ENCODE measurements around the gene EPC2. TPM values are rescaled to one million over a fixed set of nuclear protein-coding genes. Genes with fewer than 3 reads are reported as not detected.
"Not testable (repeated sequence)": the region's sequence is repeated elsewhere in the genome, so short reads cannot be mapped to it uniquely, and the experiment has no call there.

The EPC2 gene
- total and polyA plus RNA-seq, 2 experiments from 2014 or later: 4.2 to 20.0 TPM

DNA sequence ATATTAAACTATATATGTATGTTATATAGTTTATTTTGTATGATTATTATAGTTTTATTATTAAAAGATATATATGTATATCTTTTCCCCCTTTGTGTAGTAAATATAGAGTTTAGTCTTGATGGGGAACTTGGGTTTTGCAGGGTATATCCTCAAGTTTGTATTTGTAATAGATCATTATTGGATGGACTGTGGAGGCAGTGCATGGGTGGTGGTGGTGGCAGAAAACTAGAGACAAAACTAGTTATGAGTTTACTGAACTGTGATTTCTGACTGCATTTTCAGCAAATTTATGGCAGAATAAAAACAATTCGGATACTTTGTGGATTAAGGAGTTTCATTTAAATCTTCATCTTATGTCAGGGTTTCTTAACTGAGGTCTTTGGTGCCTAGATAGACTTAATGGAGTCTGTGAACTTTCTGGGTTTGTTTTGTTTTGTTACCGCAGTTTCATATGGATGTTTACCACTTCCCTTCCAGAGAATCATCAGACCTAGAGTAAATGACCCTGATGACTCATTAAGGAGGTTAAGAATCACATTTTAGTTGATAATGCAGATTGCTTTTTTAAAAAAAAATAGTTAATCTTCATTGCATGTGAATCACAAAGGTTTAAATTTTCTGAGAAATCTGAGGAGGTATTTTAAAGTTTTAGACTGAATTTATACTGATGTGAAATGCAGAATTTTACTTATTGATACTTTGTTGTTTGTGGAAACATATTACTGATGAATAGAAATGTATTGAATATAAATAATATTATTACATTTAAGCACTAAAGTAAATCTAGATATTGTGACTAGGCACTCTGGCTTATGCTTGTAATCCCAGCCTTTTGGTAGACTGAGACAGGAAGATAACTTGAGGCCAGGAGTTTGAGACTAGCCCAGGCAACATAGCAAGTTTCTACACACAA, 14.5 kb downstream of the EPC2 start:
- Histone ChIP-seq H3K4me3 (no peak overlapping the region), H2AFZ (no peak overlapping the region), H3K4me2 (ENCODE audit: unreplicated experiment) (no peak overlapping the region), H3K27me3 (replicated peaks; ENCODE audit: insufficient read depth) (no peaks in the 10 kb centered on the region), H3F3A (ENCODE audit: insufficient read depth) (no peaks in the 10 kb centered on the region), H3K4me1 (ENCODE audit: insufficient read depth) (peaks cover 25% of the 10 kb centered on the region), H3K9me3 (ENCODE audit: low read depth) (no peaks in the 10 kb centered on the region), H4K20me1 (ENCODE audit: insufficient read depth) (peaks cover 22% of the 10 kb centered on the region), H3K79me2 (ENCODE audit: insufficient read depth) (peaks cover 100% of the 10 kb centered on the region), H3K9ac (no peak overlapping the region), H3K27ac (peak overlapping the region; percentile 39; the same call in 1 of the 2 replicates), H3K36me3 (ENCODE audit: low read depth) (no peaks in the 10 kb centered on the region), H3K9me2 (ENCODE audit: insufficient read depth) (no peaks in the 10 kb centered on the region)
- DNase-seq: peak; percentile 67
- in situ Hi-C loops (cut with MboI): no loop called here
- TF ChIP-seq EZH2phosphoT487 (IDR thresholded peaks at IDR 0.05; ENCODE audit: insufficient read depth, low read depth): no peak
- no peak for TF ChIP-seq EZH2 (IDR thresholded peaks at IDR 0.05; ENCODE audit: insufficient read depth, poor library complexity, severe bottlenecking)
- 60 to 76% methylated on average over 2 of the region's 2 CpGs for WGBS, 2 experiments (ENCODE audit: low coverage in 1 of 2, low lambda C conversion rate in 2 of 2, missing lambda C conversion rate in 2 of 2)

- in situ Hi-C loops (cut with MboI): no loop called here
- H3K9me3 ChIP-seq (ENCODE audit: low read depth): no peaks in the 10 kb centered on the region
- H4K20me1 ChIP-seq (ENCODE audit: insufficient read depth): peaks cover 23% of the 10 kb centered on the region
These were observed 16.4 kb downstream of the EPC2 start for GRCh38 chr2:148660999-148661398.

DNA sequence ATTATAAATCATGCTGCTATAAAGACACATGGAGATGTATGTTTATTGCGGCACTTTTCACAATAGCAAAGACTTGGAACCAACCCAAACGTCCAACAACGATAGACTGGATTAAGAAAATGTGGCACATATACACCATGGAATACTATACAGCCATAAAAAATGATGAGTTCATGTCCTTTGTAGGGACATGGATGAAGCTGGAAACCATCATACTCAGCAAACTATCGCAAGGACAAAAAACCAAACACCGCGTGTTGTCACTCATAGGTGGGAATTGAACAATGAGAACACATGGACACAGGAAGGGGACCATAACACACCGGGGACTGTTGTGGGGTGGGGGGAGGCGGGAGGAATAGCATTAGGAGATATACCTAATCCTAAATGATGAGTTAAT, 17.8 kb downstream of the EPC2 start:
- in situ Hi-C loops (cut with MboI); H3K27ac ChIP-seq; H3K9ac ChIP-seq; H3K4me3 ChIP-seq; H2AFZ ChIP-seq; H3K36me3 ChIP-seq (ENCODE audit: low read depth); H3K27me3 ChIP-seq (replicated peaks; ENCODE audit: insufficient read depth); H3K4me2 ChIP-seq (ENCODE audit: unreplicated experiment); DNase-seq; H3F3A ChIP-seq (ENCODE audit: insufficient read depth); H3K9me3 ChIP-seq (ENCODE audit: low read depth); H3K9me2 ChIP-seq (ENCODE audit: insufficient read depth): not testable (repeated sequence)
- Histone ChIP-seq H3K4me1 (ENCODE audit: insufficient read depth) (peaks cover 25% of the 10 kb centered on the region), H3K79me2 (ENCODE audit: insufficient read depth) (peaks cover 100% of the 10 kb centered on the region), H4K20me1 (ENCODE audit: insufficient read depth) (peaks cover 19% of the 10 kb centered on the region; the same call in 1 of the 2 replicates)
- WGBS, 2 experiments (ENCODE audit: low coverage in 1 of 2, low lambda C conversion rate in 2 of 2, missing lambda C conversion rate in 2 of 2): 92 to 99% methylated on average over 8 of the region's 8 CpGs

More at GRCh38 chr2:148660999-148661398, 16.4 kb downstream of the EPC2 start:
- Histone ChIP-seq H3K4me2 (ENCODE audit: unreplicated experiment) (no peak overlapping the region), H3K4me1 (ENCODE audit: insufficient read depth) (peaks cover 25% of the 10 kb centered on the region), H3K36me3 (ENCODE audit: low read depth) (no peaks in the 10 kb centered on the region), H3K27ac (no peak overlapping the region), H3K9me2 (ENCODE audit: insufficient read depth) (no peaks in the 10 kb centered on the region), H3K9ac (no peak overlapping the region), H3K79me2 (ENCODE audit: insufficient read depth) (peaks cover 100% of the 10 kb centered on the region), H2AFZ (no peak overlapping the region), H3K4me3 (no peak overlapping the region), H3F3A (ENCODE audit: insufficient read depth) (no peaks in the 10 kb centered on the region), H3K27me3 (replicated peaks; ENCODE audit: insufficient read depth) (no peaks in the 10 kb centered on the region)
- peak; percentile 10 for DNase-seq
- TF ChIP-seq EZH2 (IDR thresholded peaks at IDR 0.05; ENCODE audit: insufficient read depth, poor library complexity, severe bottlenecking): no peak

- DNase-seq: no peak
- Histone ChIP-seq H3K9ac (no peak overlapping the region), H3K27me3 (replicated peaks; ENCODE audit: insufficient read depth) (no peaks in the 10 kb centered on the region), H3K36me3 (ENCODE audit: low read depth) (no peaks in the 10 kb centered on the region), H3K79me2 (ENCODE audit: insufficient read depth) (peaks cover 100% of the 10 kb centered on the region), H3K4me2 (ENCODE audit: unreplicated experiment) (no peak overlapping the region), H4K20me1 (ENCODE audit: insufficient read depth) (peaks cover 32% of the 10 kb centered on the region; the same call in 1 of the 2 replicates), H3K4me1 (ENCODE audit: insufficient read depth) (peaks cover 20% of the 10 kb centered on the region), H2AFZ (no peak overlapping the region), H3K4me3 (no peak overlapping the region), H3F3A (ENCODE audit: insufficient read depth) (0 out of 2 replicates have a peak, but pooled peaks cover 11% of the 10 kb centered on the region), H3K27ac (no peak overlapping the region), H3K9me3 (ENCODE audit: low read depth) (no peaks in the 10 kb centered on the region), H3K9me2 (ENCODE audit: insufficient read depth) (no peaks in the 10 kb centered on the region)
- in situ Hi-C loops (cut with MboI): no loop called here
- WGBS, 2 experiments (ENCODE audit: low coverage in 1 of 2, low lambda C conversion rate in 2 of 2, missing lambda C conversion rate in 2 of 2): 91 to 92% methylated on average over 8 of the region's 8 CpGs
- TF ChIP-seq EZH2phosphoT487 (IDR thresholded peaks at IDR 0.05; ENCODE audit: insufficient read depth, low read depth) (no peak), EZH2 (IDR thresholded peaks at IDR 0.05; ENCODE audit: insufficient read depth, poor library complexity, severe bottlenecking) (no peak)
These were observed 19.7 kb downstream of the EPC2 start for GRCh38 chr2:148664229-148664628.

Data from GM23248 (cell line).